SK-N-SH treated with all-trans-retinoic acid at 6 μM for 48 hours (cell line): ENCODE data around the gene FNIP2.

Experiments
- BACH2 ChIP-seq: fragments of 250-450 bp; sonication (Bioruptor Pico); IDR thresholded peaks from 2 replicates; pipeline ENCODE4 v1.9.0; 2021; ENCODE audit warnings: mild to moderate bottlenecking, borderline replicate concordance
- GLIS3 ChIP-seq: fragments of 250-450 bp; sonication (Bioruptor Pico); IDR thresholded peaks from 2 replicates; pipeline ENCODE4 v1.5.0; 2020; ENCODE audit warnings: mild to moderate bottlenecking, moderate library complexity
- ISL1 ChIP-seq: fragments of 250-450 bp; sonication (Bioruptor Pico); IDR thresholded peaks from 2 replicates; pipeline ENCODE4 v2.1.2; 2022; ENCODE audit warnings: mild to moderate bottlenecking, moderate library complexity
- OSR1 ChIP-seq: fragments of 250-450 bp; sonication (Bioruptor Pico); IDR thresholded peaks from 2 replicates; pipeline ENCODE4 v1.8.0; 2022; ENCODE audit warnings: moderate library complexity, mild to moderate bottlenecking, inconsistent platforms
- PPARA ChIP-seq: fragments of 250-450 bp; sonication (Bioruptor Pico); IDR thresholded peaks from 2 replicates; pipeline ENCODE4 v1.5.0; 2020; ENCODE audit warnings: mild to moderate bottlenecking, borderline replicate concordance
- SNAI2 ChIP-seq: fragments of 250-450 bp; sonication (Bioruptor Pico); IDR thresholded peaks from 2 replicates; pipeline ENCODE4 v1.5.0; 2020; ENCODE audit warnings: mild to moderate bottlenecking, moderate library complexity
- TOX ChIP-seq: fragments of 250-450 bp; sonication (Bioruptor Pico); IDR thresholded peaks from 2 replicates; pipeline ENCODE4 v1.8.0; 2021; ENCODE audit warnings: mild to moderate bottlenecking, moderate library complexity, borderline replicate concordance
- ZC3H10 ChIP-seq: fragments of 250-450 bp; sonication (Bioruptor Pico); IDR thresholded peaks from 2 replicates; pipeline ENCODE4 v1.5.1; 2021; ENCODE audit warnings: mild to moderate bottlenecking, moderate library complexity
- ZFP3 ChIP-seq: fragments of 250-450 bp; sonication (Bioruptor Pico); IDR thresholded peaks from 2 replicates; pipeline ENCODE4 v1.5.0; 2020; ENCODE audit warnings: mild to moderate bottlenecking, moderate library complexity
- ZNF70 ChIP-seq: fragments of 450-650 bp; formaldehyde crosslinking; IDR thresholded peaks from 2 replicates; pipeline ENCODE4 v1.5.0; 2020; ENCODE audit warnings: mild to moderate bottlenecking, moderate library complexity
- TF ChIP-seq, protein P1 (sequence below): fragments of 250-450 bp; sonication (Bioruptor Pico); IDR thresholded peaks from 2 replicates; pipeline ENCODE4 v1.8.0; 2020; ENCODE audit warnings: mild to moderate bottlenecking, moderate library complexity, borderline replicate concordance
- TF ChIP-seq, protein P2 (sequence below): fragments of 250-450 bp; sonication (Bioruptor Pico); IDR thresholded peaks from 2 replicates; pipeline ENCODE4 v1.8.0; 2021; ENCODE audit warnings: low read depth, mild to moderate bottlenecking, moderate library complexity, borderline replicate concordance

DNA sequence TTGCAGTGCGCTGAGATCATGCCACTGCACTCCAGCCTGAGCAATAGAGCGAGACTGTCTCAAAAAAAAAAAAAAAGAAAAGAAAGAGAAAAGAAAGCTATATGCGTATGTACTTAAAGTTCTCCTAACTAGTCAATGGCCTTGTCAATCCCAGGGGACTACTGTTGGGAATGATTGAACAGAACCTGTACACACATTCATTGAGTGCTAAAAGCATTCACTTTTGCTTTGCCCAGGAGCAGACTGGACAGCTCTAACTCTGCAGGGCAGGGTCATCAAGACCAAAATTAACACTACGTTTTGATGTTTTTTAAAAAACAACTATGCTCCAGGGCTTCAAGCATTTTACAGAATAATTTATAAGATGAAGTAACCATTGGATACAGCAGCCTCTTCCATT is 106.2 kb downstream of the FNIP2 start:
- TF ChIP-seq, protein P1, sequence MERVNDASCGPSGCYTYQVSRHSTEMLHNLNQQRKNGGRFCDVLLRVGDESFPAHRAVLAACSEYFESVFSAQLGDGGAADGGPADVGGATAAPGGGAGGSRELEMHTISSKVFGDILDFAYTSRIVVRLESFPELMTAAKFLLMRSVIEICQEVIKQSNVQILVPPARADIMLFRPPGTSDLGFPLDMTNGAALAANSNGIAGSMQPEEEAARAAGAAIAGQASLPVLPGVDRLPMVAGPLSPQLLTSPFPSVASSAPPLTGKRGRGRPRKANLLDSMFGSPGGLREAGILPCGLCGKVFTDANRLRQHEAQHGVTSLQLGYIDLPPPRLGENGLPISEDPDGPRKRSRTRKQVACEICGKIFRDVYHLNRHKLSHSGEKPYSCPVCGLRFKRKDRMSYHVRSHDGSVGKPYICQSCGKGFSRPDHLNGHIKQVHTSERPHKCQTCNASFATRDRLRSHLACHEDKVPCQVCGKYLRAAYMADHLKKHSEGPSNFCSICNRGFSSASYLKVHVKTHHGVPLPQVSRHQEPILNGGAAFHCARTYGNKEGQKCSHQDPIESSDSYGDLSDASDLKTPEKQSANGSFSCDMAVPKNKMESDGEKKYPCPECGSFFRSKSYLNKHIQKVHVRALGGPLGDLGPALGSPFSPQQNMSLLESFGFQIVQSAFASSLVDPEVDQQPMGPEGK = no peak
- TF ChIP-seq PPARA (CRISPR knock-in tag) = no peak
- no peak for TF ChIP-seq ZNF70 (CRISPR knock-in tag)
- TF ChIP-seq ISL1 (CRISPR knock-in tag) = no peak
- no peak for TF ChIP-seq TOX (CRISPR knock-in tag)
- TF ChIP-seq ZFP3 (CRISPR knock-in tag) = no peak
- TF ChIP-seq, protein P2, sequence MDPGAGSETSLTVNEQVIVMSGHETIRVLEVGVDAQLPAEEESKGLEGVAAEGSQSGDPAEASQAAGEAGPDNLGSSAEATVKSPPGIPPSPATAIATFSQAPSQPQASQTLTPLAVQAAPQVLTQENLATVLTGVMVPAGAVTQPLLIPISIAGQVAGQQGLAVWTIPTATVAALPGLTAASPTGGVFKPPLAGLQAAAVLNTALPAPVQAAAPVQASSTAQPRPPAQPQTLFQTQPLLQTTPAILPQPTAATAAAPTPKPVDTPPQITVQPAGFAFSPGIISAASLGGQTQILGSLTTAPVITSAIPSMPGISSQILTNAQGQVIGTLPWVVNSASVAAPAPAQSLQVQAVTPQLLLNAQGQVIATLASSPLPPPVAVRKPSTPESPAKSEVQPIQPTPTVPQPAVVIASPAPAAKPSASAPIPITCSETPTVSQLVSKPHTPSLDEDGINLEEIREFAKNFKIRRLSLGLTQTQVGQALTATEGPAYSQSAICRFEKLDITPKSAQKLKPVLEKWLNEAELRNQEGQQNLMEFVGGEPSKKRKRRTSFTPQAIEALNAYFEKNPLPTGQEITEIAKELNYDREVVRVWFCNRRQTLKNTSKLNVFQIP (CRISPR knock-in tag) = no peak
- TF ChIP-seq BACH2 (CRISPR knock-in tag) = no peak
- no peak for TF ChIP-seq OSR1 (CRISPR knock-in tag)
- no peak for TF ChIP-seq GLIS3
- no peak for TF ChIP-seq SNAI2 (CRISPR knock-in tag)
- TF ChIP-seq ZC3H10 (CRISPR knock-in tag) = no peak
